Activated naive CD8-positive, alpha-beta T cell treated with anti-CD3 and anti-CD28 coated beads, Interleukin-2, amount 50 U/mL, for 24 hours (primary cell): ENCODE results near the gene MPHOSPH8.

Experiments
- ATAC-seq: fragments of 150-1000 bp; cut with Tn5 transposase; one replicate; pipeline ENCODE4 v1.10.0; 2021
- DNase-seq: peaks from one replicate; pipeline ENCODE4 v3.0.0; 2021
- H3K27ac Mint-ChIP-seq: one replicate; pipeline ENCODE4 v1.8.0; 2021; ENCODE audit warnings: mild to moderate bottlenecking, mixed read lengths
- H3K27me3 Mint-ChIP-seq: one replicate; pipeline ENCODE4 v1.8.0; 2021; ENCODE audit warnings: mixed read lengths
- H3K36me3 Mint-ChIP-seq: one replicate; pipeline ENCODE4 v1.8.0; 2021; ENCODE audit warnings: low read depth, mixed read lengths
- H3K4me1 Mint-ChIP-seq: one replicate; pipeline ENCODE4 v1.8.0; 2021; ENCODE audit warnings: mixed read lengths
- H3K4me3 Mint-ChIP-seq: one replicate; pipeline ENCODE4 v1.8.0; 2021; ENCODE audit warnings: mild to moderate bottlenecking, moderate library complexity, mixed read lengths
- H3K9me3 Mint-ChIP-seq: one replicate; pipeline ENCODE4 v1.8.0; 2021; ENCODE audit warnings: mixed read lengths

MPHOSPH8 gene

GRCh38 chr13:19633479-19634255, at the start of gene MPHOSPH8:
TSS of gene MPHOSPH8 (plus strand) at chr13:19633659. CDS start at chr13:19633749, 90 bp downstream.
- Mint-ChIP-seq H3K9me3 (no peaks in the 10 kb centered on the region), H3K36me3 (peaks cover 21% of the 10 kb centered on the region), H3K4me3 (peak within 1 kb of the TSS; percentile 99), H3K4me1 (peaks cover 35% of the 10 kb centered on the region), H3K27ac (peak within 1 kb of the TSS; percentile 98), H3K27me3 (no peaks in the 10 kb centered on the region)
- peak; percentile 93 for DNase-seq
- peak; percentile 99 for ATAC-seq

- peaks cover 19% of the 10 kb centered on the region for H3K4me1 Mint-ChIP-seq
- peak overlapping the region; percentile 87 for H3K27ac Mint-ChIP-seq
- H3K27me3 Mint-ChIP-seq = no peaks in the 10 kb centered on the region
- peak overlapping the region; percentile 76 for H3K4me3 Mint-ChIP-seq
- ATAC-seq (peak; percentile 90), DNase-seq (peak; percentile 81)
- H3K36me3 Mint-ChIP-seq = no peaks in the 10 kb centered on the region
- H3K9me3 Mint-ChIP-seq = peaks cover 11% of the 10 kb centered on the region
These were observed 46.4 kb upstream of the MPHOSPH8 start for GRCh38 chr13:19586904-19587634.

GRCh38 chr13:19587635-19588300, 45.7 kb upstream of the MPHOSPH8 start:
- Mint-ChIP-seq H3K4me1 (peaks cover 19% of the 10 kb centered on the region), H3K9me3 (peaks cover 4% of the 10 kb centered on the region), H3K27me3 (no peaks in the 10 kb centered on the region), H3K27ac (peak overlapping the region; percentile 87), H3K4me3 (peak overlapping the region; percentile 76), H3K36me3 (no peaks in the 10 kb centered on the region)
- ATAC-seq (peak; percentile 57), DNase-seq (peak; percentile 18)

GRCh38 chr13:19589312-19589711, 44.1 kb upstream of the MPHOSPH8 start:
- Mint-ChIP-seq H3K27ac (peak overlapping the region; percentile 11), H3K4me1 (peaks cover 19% of the 10 kb centered on the region), H3K27me3 (peaks cover 3% of the 10 kb centered on the region), H3K36me3 (no peaks in the 10 kb centered on the region), H3K4me3 (no peak overlapping the region), H3K9me3 (no peaks in the 10 kb centered on the region)
- DNase-seq = no peak
- no peak for ATAC-seq

- Mint-ChIP-seq H3K9me3 (no peaks in the 10 kb centered on the region), H3K27ac (no peak overlapping the region), H3K27me3 (peaks cover 3% of the 10 kb centered on the region), H3K4me1 (peaks cover 19% of the 10 kb centered on the region), H3K36me3 (no peaks in the 10 kb centered on the region), H3K4me3 (no peak overlapping the region)
- ATAC-seq = no peak
- no peak for DNase-seq
These were observed 43.0 kb upstream of the MPHOSPH8 start for GRCh38 chr13:19590423-19590822.

GRCh38 chr13:19591864-19592263, 41.6 kb upstream of the MPHOSPH8 start:
- ATAC-seq (no peak), DNase-seq (no peak)
- Mint-ChIP-seq H3K36me3 (no peaks in the 10 kb centered on the region), H3K27me3 (peaks cover 8% of the 10 kb centered on the region), H3K4me3 (no peak overlapping the region), H3K27ac (no peak overlapping the region), H3K9me3 (no peaks in the 10 kb centered on the region), H3K4me1 (peaks cover 13% of the 10 kb centered on the region)

GRCh38 chr13:19592657-19593180, 40.7 kb upstream of the MPHOSPH8 start:
- Mint-ChIP-seq H3K27me3 (peaks cover 10% of the 10 kb centered on the region), H3K27ac (no peak overlapping the region), H3K36me3 (no peaks in the 10 kb centered on the region), H3K4me1 (peaks cover 8% of the 10 kb centered on the region), H3K9me3 (no peaks in the 10 kb centered on the region), H3K4me3 (no peak overlapping the region)
- DNase-seq = no peak
- ATAC-seq = no peak

- Mint-ChIP-seq H3K4me1 (peaks cover 6% of the 10 kb centered on the region), H3K27ac (no peak overlapping the region), H3K9me3 (no peaks in the 10 kb centered on the region), H3K27me3 (peaks cover 25% of the 10 kb centered on the region), H3K4me3 (no peak overlapping the region), H3K36me3 (no peaks in the 10 kb centered on the region)
- DNase-seq (no peak), ATAC-seq (no peak)
These were observed 37.4 kb upstream of the MPHOSPH8 start for GRCh38 chr13:19596086-19596485.

- Mint-ChIP-seq H3K9me3 (no peaks in the 10 kb centered on the region), H3K4me1 (peaks cover 6% of the 10 kb centered on the region), H3K4me3 (no peak overlapping the region), H3K36me3 (no peaks in the 10 kb centered on the region), H3K27ac (no peak overlapping the region), H3K27me3 (peaks cover 25% of the 10 kb centered on the region)
- no peak for DNase-seq
- peak; percentile 41 for ATAC-seq
These were observed 36.5 kb upstream of the MPHOSPH8 start for GRCh38 chr13:19596960-19597361.

- ATAC-seq (no peak), DNase-seq (no peak)
- Mint-ChIP-seq H3K27ac (no peak overlapping the region), H3K27me3 (peaks cover 25% of the 10 kb centered on the region), H3K9me3 (no peaks in the 10 kb centered on the region), H3K4me3 (no peak overlapping the region), H3K4me1 (peaks cover 6% of the 10 kb centered on the region), H3K36me3 (no peaks in the 10 kb centered on the region)
These were observed 35.9 kb upstream of the MPHOSPH8 start for GRCh38 chr13:19597523-19597922.

GRCh38 chr13:19601749-19602725, 31.4 kb upstream of the MPHOSPH8 start:
- Mint-ChIP-seq H3K4me3 (peak overlapping the region; percentile 70), H3K4me1 (peaks cover 11% of the 10 kb centered on the region)
- peak; percentile 57 for DNase-seq

GRCh38 chr13:19604306-19604705, 29.2 kb upstream of the MPHOSPH8 start:
- peaks cover 34% of the 10 kb centered on the region for H3K27me3 Mint-ChIP-seq

More at GRCh38 chr13:19601749-19602725, 31.4 kb upstream of the MPHOSPH8 start:
- peak; percentile 84 for ATAC-seq
- peaks cover 42% of the 10 kb centered on the region for H3K27me3 Mint-ChIP-seq
- peaks cover 24% of the 10 kb centered on the region for H3K36me3 Mint-ChIP-seq
- H3K27ac Mint-ChIP-seq = no peak overlapping the region
- peaks cover 20% of the 10 kb centered on the region for H3K9me3 Mint-ChIP-seq

GRCh38 chr13:19605161-19605955, 28.1 kb upstream of the MPHOSPH8 start:
- peaks cover 26% of the 10 kb centered on the region for H3K27me3 Mint-ChIP-seq
- H3K36me3 Mint-ChIP-seq = peaks cover 27% of the 10 kb centered on the region
- peaks cover 20% of the 10 kb centered on the region for H3K9me3 Mint-ChIP-seq
- H3K4me1 Mint-ChIP-seq = peaks cover 5% of the 10 kb centered on the region
- ATAC-seq (no peak), DNase-seq (no peak)
- no peak overlapping the region for H3K27ac Mint-ChIP-seq
- no peak overlapping the region for H3K4me3 Mint-ChIP-seq

More at GRCh38 chr13:19604306-19604705, 29.2 kb upstream of the MPHOSPH8 start:
- H3K4me1 Mint-ChIP-seq = peaks cover 5% of the 10 kb centered on the region
- ATAC-seq = no peak
- peaks cover 27% of the 10 kb centered on the region for H3K36me3 Mint-ChIP-seq
- no peak overlapping the region for H3K27ac Mint-ChIP-seq
- no peak overlapping the region for H3K4me3 Mint-ChIP-seq
- DNase-seq = no peak
- peaks cover 20% of the 10 kb centered on the region for H3K9me3 Mint-ChIP-seq
